B cell (primary cell): ENCODE measurements around the gene ZMYND8.

Experiments used
- CTCF ChIP-seq: fragments of 200-600 bp; IDR thresholded peaks from one replicate; pipeline ENCODE4 v1.8.0; 2022; ENCODE audit warnings: antibody characterized with exemption, mild to moderate bottlenecking
- EZH2 ChIP-seq: IDR thresholded peaks from 2 replicates; pipeline ENCODE4 v1.6.1; 2012; ENCODE audit warnings: borderline replicate concordance, low read depth, mild to moderate bottlenecking, moderate library complexity, low read length; ENCODE audit not compliant: insufficient read depth, poor library complexity, severe bottlenecking

DNA sequence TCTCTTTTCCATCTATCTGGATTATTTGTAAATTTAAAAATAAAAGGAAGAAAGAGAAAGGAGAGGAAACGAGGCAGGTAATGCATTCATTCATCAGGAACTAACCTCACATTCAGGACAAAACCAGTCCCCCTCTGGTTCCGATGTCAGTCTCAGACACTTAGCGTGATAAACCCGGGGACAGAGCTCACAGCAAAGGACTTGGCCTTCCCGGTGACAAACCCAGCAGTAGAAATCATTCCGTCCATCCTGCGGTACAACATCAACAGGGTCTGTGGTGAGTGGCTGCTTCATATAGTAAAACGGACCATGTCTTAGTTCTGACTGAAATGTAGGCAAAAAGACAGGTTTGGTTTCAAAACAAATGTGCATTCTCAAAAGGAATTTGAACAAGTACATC is 57.9 kb downstream of the ZMYND8 start:
- TF ChIP-seq CTCF (no peak), EZH2 (no peak)
